NCI-H460 (cell line): Measurements from ENCODE around the gene DNAJC28. TPM values are rescaled to one million over a fixed set of nuclear protein-coding genes. Genes with fewer than 3 reads are reported as not detected.

Source experiments
- DNase-seq: peaks from one replicate; pipeline ENCODE4 v3.0.0-alpha.2; 2016; ENCODE audit warnings: low read depth; ENCODE audit errors: extremely low read depth
- total RNA-seq: library from RNA; depleted of rRNA; stranded (reverse); fragments of >200 nt; shearing (Covaris generic); gene quantifications from 2 replicates; pipeline ENCODE4 v1.2.3, GENCODE V29; 2014; rRNA removed

DNAJC28 gene
- total RNA-seq, 1 experiment from 2014 or later, result 0.74 TPM

DNA sequence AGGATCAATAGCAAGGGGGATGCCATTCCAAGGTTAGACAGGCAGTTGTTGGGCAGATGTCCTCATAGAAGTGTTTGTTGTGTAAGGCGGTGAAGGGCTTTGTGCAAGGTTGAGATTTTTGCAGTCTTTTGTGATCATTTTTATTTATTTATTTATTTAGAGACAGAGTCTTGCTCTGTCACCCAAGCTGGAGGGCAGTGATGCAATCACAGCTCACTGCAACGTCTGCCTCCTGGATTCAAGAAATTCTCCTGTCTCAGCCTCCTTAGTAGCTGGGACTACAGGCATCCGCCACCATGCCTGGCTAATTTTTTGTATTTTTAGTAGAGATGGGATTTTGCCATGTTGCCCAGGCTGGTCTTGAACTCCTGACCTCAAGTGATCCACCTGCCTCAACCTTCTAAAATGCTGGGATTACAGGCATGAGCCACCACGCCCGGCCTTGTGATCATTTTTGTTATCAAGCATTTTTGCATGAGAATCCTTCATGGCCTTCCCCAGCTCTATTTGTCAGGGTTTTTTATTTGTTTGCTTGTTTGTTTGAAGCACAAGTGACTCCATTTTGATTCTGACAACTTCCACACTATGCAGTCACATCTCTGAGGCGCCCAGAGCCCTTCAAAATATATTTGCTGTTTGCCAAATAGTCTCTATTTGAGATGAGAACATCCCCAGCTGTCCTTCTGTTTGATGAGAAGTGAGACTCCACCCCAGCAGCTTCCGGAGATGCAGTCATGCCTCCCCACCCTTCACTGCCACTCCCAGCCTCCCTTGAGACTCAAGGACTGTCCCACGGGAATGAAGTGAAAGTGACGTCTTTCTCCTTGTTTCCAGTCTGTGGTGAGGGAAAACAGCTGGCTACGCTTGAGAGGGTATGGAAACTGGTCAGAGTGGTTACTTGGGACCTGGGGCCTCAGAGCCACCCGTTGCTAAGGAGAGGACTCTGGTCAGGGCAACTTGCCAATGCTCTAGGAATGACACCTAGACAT, 49.7 kb downstream of the DNAJC28 start:
- DNase-seq, result peak; percentile 95

Other genes with a start within 250 kb of the DNAJC28 start
- gene IL10RB, start 225.3 kb downstream of the DNAJC28 start, total RNA-seq, result 25.4 and 28.2 TPM in 2 replicates
- 7.6 and 11.0 TPM in 2 replicates for gene IFNAR1, start 166.7 kb downstream of the DNAJC28 start, total RNA-seq
- 67.4 and 68.9 TPM in 2 replicates for gene IFNGR2, start 88.3 kb downstream of the DNAJC28 start, total RNA-seq
- 10.3 and 11.0 TPM in 2 replicates for gene TMEM50B, start 11.7 kb downstream of the DNAJC28 start, total RNA-seq
- 112 and 135 TPM in 2 replicates for gene GART, start 50.4 kb upstream of the DNAJC28 start, total RNA-seq
- 68.1 and 76.1 TPM in 2 replicates for gene SON, start 51.3 kb upstream of the DNAJC28 start, total RNA-seq
- gene DONSON, start 97.0 kb upstream of the DNAJC28 start, total RNA-seq, result 16.0 and 18.0 TPM in 2 replicates
- gene CRYZL1, start 150.0 kb upstream of the DNAJC28 start, total RNA-seq, result 15.9 and 29.0 TPM in 2 replicates
- 16.7 and 18.8 TPM in 2 replicates for gene ITSN1, start 150.8 kb upstream of the DNAJC28 start, total RNA-seq